ENCODE results near the gene LDHB. TPM values are rescaled to one million over a fixed set of nuclear protein-coding genes. Genes with fewer than 3 reads are reported as not detected.
A peak's percentile ranks its signal among the peaks of the same experiment; 100 is the strongest.
"Not testable (repeated sequence)": the region's sequence is repeated elsewhere in the genome, so short reads cannot be mapped to it uniquely, and the experiment has no call there.

Gene LDHB
- total RNA-seq, 1 experiment from 2014 or later = 788 TPM

DNA sequence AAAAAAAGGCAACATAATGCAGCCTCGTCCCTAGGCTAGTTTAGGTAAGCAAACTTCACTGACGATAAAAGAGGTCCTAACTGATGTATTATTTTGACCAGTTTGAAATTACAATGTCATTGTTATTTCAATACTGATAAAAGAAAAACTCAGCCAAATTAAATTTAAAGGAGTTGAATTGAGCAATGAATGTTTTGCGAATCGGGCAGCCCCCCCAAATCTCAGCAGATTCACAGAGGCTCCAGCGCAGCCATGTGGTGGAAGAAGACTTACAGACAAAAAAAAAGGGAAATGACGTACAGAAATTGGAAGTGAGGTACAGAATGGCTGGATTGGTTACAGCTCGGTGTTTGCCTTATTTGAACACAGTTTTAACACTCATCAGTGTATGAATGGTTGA is 8.2 kb upstream of the LDHB start:
- H3K27ac Mint-ChIP-seq (ENCODE audit: low read depth, unreplicated experiment) = no peak overlapping the region
- H3K4me1 Mint-ChIP-seq (ENCODE audit: insufficient read depth, unreplicated experiment) = no peaks in the 10 kb centered on the region
- no peaks in the 10 kb centered on the region for H3K27me3 Mint-ChIP-seq (ENCODE audit: insufficient read depth, unreplicated experiment)
- H3K9me3 Mint-ChIP-seq (ENCODE audit: unreplicated experiment) = no peaks in the 10 kb centered on the region
- no peaks in the 10 kb centered on the region for H3K36me3 Mint-ChIP-seq (ENCODE audit: insufficient read depth, unreplicated experiment)
- no peak for DNase-seq (ENCODE audit: unreplicated experiment)
- ChIA-PET POLR2A (interaction anchor here (1.1 to 3.1 kb wide), 2 partner anchors 9 to 52 kb away, joined by 3 to 25 read pairs; partner anchors contain the start of gene LDHB), CTCF (interaction anchor here (1.2 to 1.9 kb wide), 2 partner anchors 9 to 15 kb away, joined by 3 to 8 read pairs; partner anchors contain the start of gene LDHB)
- BruUV-seq (replicated peaks) = no TSS peak
- H3K4me3 Mint-ChIP-seq (ENCODE audit: unreplicated experiment) = no peak overlapping the region
- TF ChIP-seq CTCF (IDR thresholded peaks at IDR 0.05; ENCODE audit: unreplicated experiment) = no peak
- intact Hi-C loops (cut with micrococcal nuclease) = no loop called here

GRCh38 chr12:21662122-21662792 is 4.6 kb upstream of the LDHB start:
- intact Hi-C loops (cut with micrococcal nuclease) = no loop called here
- Mint-ChIP-seq H3K4me3 (ENCODE audit: unreplicated experiment) (no peak overlapping the region), H3K4me1 (ENCODE audit: insufficient read depth, unreplicated experiment) (no peaks in the 10 kb centered on the region), H3K27me3 (ENCODE audit: insufficient read depth, unreplicated experiment) (no peaks in the 10 kb centered on the region), H3K9me3 (ENCODE audit: unreplicated experiment) (no peaks in the 10 kb centered on the region), H3K36me3 (ENCODE audit: insufficient read depth, unreplicated experiment) (no peaks in the 10 kb centered on the region), H3K27ac (ENCODE audit: low read depth, unreplicated experiment) (no peak overlapping the region)
- BruUV-seq (replicated peaks) = no TSS peak
- POLR2A ChIA-PET = no interaction called here
- CTCF ChIA-PET = interaction anchor here (0.6 to 3.6 kb wide), 2 partner anchors 18 to 257 kb away, joined by 4 to 30 read pairs; no protein-coding TSS in a partner anchor
- no peak for TF ChIP-seq CTCF (IDR thresholded peaks at IDR 0.05; ENCODE audit: unreplicated experiment)
- no peak for DNase-seq (ENCODE audit: unreplicated experiment)

DNA sequence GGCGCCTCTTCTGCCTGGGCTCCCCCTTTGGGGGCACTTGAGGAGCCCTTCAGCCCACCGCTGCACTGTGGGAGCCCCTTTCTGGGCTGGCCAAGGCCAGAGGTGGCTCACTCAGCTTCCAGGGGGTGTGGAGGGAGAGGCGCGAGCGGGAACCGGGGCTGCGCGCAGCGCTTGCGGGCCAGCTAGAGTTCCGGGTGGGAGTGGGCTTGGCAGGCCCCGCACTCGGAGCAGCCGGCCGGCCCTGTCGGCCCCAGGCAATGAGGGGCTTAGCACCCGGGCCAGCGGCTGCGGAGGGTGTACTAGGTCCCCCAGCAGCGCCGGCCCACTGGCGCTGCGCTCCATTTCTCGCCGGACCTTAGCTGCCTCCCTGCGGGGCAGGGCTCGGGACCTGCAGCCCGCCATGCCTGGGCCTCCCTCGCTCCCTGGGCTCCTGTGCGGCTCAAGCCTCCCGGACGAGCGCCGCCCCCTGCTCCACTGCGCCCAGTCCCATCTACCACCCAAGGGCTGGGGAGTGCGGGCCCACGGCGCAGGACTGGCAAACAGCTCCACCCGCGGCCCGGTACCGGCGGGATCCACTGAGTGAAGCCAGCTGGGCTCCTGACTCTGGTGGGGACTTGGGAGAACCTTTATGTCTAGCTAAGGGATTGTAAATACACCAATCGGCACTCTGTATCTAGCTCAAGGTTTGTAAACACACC is 3.9 kb upstream of the LDHB start:
- H3K36me3 Mint-ChIP-seq (ENCODE audit: insufficient read depth, unreplicated experiment); intact Hi-C loops (cut with micrococcal nuclease); DNase-seq (ENCODE audit: unreplicated experiment); H3K4me3 Mint-ChIP-seq (ENCODE audit: unreplicated experiment); H3K4me1 Mint-ChIP-seq (ENCODE audit: insufficient read depth, unreplicated experiment); BruUV-seq (replicated peaks); H3K9me3 Mint-ChIP-seq (ENCODE audit: unreplicated experiment); H3K27me3 Mint-ChIP-seq (ENCODE audit: insufficient read depth, unreplicated experiment); H3K27ac Mint-ChIP-seq (ENCODE audit: low read depth, unreplicated experiment): not testable (repeated sequence)
- POLR2A ChIA-PET = interaction anchor here (1.2 to 1.4 kb wide), 2 partner anchors 10 to 160 kb away, joined by 5 read pairs; partner anchors contain the start of genes GOLT1B and RECQL
- CTCF ChIA-PET = interaction anchor here (0.6 to 3.6 kb wide), 2 partner anchors 19 to 37 kb away, joined by 4 to 30 read pairs; no protein-coding TSS in a partner anchor

DNA sequence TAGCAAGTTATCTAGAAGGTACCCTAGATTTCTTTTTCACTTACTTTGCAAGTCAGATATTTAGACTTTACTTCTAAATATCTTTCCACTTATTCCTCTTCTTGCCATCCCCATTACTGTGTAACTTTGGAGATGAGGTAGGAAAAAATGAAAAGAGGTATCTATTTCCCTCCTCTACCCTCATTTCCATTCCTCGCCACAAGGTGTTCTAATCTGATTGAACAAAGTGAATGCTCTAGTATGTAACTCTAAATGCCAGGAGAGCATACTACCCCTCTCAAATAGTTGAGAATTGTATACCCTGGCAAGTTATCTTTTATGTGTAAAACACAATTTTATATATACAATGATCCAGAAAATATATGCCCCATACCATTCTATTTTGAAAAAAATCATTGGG is 1.7 kb upstream of the LDHB start:
- H3K36me3 Mint-ChIP-seq (ENCODE audit: insufficient read depth, unreplicated experiment) = peaks cover 14% of the 10 kb centered on the region
- peak; percentile 16 for DNase-seq (ENCODE audit: unreplicated experiment)
- no TSS peak for BruUV-seq (replicated peaks)
- ChIA-PET POLR2A (interaction anchor here (0.6 kb wide), 1 partner anchor 221 kb away, joined by 4 read pairs; no protein-coding TSS in a partner anchor), CTCF (no interaction called here)
- no peak overlapping the region for H3K27ac Mint-ChIP-seq (ENCODE audit: low read depth, unreplicated experiment)
- peaks cover 15% of the 10 kb centered on the region for H3K4me1 Mint-ChIP-seq (ENCODE audit: insufficient read depth, unreplicated experiment)
- no peak for TF ChIP-seq CTCF (IDR thresholded peaks at IDR 0.05; ENCODE audit: unreplicated experiment)
- H3K4me3 Mint-ChIP-seq (ENCODE audit: unreplicated experiment) = no peak overlapping the region
- intact Hi-C loops (cut with micrococcal nuclease) = loop anchor here (5.0 kb wide), 1 partner anchor 132 kb away; the partner anchor contains the start of gene SPX
- H3K9me3 Mint-ChIP-seq (ENCODE audit: unreplicated experiment) = no peaks in the 10 kb centered on the region
- H3K27me3 Mint-ChIP-seq (ENCODE audit: insufficient read depth, unreplicated experiment) = no peaks in the 10 kb centered on the region
